GM19238 (cell line): ENCODE measurements around the gene GPR3.
A peak's percentile ranks its signal among the peaks of the same experiment; 100 is the strongest.
"Not testable (repeated sequence)": the region's sequence is repeated elsewhere in the genome, so short reads cannot be mapped to it uniquely, and the experiment has no call there.

Source experiments
- DNase-seq: peaks from one replicate; pipeline ENCODE4 v3.0.0; 2011; ENCODE audit warnings: low spot score; ENCODE audit not compliant: insufficient read length

GPR3 gene

DNA sequence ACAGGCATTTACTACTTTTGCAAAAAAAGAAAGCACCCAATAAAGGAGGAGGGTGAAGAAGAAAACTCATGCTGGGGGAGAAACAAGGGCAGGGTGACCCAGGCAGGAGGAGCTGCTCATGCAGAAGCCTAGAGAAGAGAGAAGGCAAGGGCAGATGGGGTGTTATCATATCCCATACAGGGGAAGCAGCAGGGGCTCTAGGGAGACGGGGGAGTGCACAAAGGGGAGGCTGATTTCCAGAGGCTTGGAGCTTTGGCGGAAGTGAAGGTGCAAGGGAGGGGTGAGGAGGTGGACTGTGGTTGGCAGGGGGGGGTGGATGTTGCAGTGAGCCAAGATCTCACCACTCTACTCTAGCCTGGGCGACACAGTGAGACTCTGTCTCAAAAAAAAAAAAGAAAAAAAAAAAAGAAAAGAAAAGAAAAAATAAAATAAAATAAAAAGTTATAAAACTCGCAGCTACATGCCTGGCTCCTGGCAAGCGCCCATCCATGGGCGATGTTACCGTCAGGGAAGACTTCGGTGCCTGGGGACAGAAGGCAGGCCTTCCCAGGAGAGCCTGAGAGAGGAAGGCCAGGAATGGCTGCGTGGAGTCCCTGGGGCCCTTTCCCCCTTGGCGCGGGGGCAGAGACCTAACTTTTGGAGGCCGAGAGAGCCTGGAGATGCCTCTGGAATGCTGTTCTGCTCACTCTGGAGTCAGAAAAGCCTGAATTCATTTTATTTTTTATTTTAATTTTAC lies 14.5 kb upstream of the GPR3 start:
- no peak for DNase-seq

DNA sequence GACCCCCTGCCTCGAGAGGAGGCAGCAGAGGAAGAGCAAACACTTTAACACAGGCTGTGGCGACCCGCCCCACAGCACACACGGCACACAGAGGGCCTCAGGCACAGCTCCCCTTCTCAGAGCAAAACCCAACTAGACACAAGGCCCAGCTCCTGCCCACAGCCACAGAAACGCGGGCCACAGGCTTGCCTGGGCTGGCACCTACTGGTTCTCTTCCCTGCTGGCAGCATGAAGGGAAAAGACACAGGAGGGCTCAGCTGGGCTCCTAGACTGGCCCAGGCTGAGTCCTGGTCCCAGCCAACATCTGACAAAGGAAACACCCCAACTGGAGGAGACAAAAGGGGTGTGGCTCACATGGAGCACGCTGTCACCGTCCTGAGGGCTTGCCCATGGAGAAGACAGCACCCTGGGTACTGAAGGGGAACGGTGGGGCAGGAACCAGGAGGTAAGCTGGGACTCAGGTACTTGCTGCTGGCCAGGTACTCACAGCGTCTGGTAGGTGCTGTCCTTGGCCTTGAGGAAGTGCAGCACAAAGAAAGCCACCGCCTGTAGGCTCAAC lies 12.8 kb upstream of the GPR3 start:
- no peak for DNase-seq

DNA sequence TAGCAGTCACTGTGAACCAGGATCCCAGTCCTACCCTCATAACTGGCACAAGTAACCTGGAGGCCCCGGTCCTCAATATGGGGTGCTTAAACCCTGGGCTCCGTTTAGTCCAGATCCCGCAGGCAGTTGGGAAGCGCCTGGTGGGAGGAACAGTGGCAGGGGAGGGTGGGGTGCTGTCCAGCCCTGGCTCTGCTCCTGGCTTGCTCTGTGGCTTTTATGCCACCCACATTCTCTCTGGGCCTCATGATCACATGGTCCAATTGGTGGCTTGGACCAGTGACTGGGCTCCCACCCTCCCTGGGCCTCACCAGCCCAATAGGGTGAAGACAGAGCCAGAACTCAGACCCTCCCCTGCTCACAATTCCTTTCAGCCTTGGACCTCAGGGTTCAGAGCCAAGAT lies 12.2 kb upstream of the GPR3 start:
- DNase-seq, result no peak

DNA sequence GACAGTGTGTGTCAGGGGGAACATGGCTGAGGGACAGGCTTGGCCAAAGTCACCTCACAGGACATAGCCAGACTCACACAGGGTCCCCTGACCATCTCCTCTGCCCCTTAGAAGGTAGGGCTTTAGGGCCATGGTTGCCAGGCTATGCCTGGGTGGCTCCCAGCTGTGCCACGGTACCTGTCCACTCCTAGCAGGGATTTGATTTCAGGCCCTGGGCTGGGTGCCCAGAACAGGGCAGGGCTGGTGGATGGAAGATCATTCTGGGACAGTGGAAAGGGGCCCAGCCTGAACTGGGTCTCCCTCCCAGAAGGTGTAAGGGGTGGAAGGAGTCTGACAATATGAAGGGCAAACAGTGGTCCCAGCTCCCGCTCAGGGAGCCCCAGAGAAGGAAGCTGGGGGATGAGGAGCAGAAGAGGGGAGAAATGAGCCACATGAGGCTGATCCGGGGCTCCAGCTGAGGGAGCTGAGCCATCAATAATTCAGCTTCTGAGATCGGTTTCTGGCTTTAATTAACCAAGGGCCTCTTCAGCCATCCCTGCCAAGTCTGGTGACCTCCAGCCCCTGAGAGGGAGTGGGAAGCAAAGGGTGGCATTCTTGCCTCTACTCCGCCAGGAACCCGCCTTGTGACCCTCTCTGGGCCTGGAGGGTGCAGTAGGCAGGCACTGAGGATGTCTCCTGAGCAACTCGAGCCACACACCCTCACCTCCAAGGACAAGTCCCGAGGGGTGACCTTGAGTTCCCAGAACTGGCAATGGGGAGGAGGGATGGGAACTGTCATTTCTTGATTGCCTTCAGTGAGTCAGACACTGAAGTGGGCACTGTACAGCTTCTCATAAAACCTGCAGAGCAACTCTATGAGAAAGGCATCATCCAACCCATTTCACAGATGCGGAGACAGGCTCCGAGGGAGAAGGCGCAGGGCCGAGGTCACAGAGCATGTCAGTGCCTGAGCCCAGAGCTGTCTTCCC lies 11.4 kb upstream of the GPR3 start:
- DNase-seq, result no peak

DNA sequence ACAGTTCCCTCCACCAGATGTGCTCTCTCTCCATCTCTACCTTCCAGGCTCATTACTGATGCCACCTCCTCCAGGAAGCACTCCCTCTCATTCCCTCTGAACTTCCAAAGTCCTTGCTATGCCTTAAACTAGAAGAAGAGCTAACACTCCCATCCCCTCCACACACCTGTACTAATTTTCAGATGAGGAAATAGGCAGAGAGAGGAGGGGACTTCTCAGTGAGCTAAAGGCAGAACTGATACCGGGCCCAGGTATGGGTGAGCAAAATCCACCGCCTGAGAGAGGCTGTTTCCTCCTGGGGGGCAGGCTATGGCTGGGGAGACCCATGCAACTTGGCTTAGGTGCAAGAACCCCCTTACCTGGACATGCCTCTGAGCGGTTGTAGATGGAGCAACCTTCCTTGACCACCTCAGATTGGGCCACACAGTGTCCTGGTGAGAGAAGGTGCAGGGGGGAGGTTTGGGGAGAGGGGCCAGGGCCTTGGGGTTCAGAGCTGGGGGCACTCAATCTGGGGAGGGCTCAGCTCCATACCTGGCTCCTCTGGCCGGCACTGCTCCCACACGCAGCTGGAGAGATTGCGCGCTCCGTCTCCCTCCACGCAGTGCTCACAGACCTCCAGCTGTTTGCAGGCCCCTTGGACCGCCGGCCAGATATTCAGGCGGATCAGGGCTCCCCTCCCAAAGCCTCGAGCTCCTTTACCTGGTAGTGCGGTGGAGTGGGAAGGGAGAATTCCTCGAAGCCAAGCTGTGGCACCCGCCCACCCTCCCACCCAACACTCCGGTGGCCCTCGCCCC lies 10.3 kb upstream of the GPR3 start:
- no peak for DNase-seq

DNA sequence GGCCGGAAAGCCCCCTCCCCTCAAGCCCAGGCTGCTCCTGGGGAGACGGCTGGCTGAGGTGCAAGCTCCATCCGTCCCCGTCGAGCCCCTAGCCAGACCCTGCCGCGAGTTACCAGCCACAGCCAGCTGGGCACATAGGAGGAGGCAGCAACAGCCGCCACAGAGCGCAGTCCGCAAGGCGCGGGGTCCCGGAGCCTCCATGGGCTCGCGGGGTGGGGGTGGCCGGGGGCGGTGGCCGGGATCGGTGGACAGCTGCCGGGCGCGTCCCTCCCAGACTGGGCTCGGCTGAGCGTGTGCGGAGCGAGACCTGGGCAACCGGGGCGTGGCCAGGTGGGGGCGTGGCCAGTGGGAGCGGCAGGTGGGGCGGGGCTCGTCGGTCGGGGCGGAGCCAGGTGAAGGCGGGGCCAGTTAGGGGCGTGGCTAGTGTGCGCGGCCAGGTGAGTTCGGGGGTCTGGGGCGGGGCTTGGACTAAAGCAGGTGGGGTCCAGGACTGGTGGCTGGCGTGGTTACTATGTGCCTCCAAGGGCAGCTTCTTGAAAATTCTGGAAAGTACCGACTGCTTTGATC lies 9.3 kb upstream of the GPR3 start, which contains the start of gene CD164L2:
CD164L2 (minus strand) TSS at position 295 of the 567 bp plus-strand sequence; CDS start at position 201, 94 bp downstream.
- no peak for DNase-seq

DNA sequence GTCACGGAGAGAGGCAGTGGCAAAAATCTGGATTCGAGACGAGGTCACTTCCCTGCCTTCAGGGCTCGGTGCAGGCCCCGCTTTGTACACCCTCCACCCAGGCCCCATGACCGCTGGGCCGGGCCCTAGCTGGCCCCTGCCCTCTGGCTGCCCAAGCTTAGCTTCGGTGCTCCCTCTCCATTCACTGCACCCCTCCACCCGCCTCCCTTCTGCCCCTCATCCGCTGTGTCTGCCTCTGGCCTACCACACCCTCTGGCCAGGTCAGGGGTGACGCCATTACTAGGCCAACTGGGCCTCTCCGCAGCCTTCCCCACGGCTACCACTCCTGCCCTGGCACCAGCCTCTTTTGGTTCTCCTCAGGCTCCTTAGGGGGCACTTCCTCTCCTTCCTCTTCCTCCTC lies 8.8 kb upstream of the GPR3 start:
- no peak for DNase-seq

DNA sequence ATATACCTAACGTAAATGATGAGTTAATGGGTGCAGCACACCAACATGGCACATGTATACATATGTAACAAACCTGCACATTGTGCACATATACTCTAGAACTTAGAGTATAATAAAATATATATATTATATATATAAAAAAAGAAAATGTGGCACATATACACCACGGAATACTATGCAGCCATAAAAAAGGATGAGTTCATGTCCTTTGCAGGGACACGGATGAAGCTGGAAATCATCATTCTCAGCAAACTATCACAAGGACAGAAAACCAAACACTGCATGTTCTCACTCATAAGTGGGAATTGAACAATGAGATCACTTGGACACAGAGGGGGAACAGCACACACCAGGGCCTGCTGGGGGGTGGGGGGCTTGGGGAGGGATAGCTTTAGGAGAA lies 7.6 kb upstream of the GPR3 start:
- DNase-seq, result not testable (repeated sequence)

DNA sequence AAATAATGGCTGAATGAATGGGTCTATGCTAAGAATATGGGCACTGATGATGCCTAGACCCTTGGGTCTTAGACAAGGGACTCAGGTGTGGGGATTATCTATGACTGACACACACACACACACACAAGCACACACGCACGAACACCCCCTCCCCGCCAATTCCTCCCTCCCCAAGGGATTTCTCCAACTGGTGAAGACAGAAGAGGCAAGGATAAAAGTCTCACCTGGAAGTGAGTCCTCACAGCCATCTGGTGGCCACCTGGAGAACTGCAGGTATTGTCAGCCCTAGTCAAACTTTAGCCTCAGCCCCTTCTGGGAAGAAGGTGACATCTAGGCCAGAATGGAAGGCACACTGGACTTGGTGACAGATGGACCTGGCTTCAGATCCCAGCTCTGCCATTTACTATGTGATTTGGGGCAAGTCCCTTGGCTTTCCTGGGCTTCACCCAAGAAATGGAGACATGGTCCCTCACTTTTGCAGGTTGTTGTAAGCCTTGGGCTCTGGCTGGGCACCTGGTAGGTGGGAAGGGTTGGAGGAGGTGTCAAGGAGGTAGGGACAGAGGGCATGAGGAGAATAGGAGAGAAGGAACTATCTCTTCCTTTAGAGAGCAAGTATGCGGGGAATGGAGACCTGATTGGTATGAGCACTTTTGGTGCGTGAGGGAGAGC lies 4.0 kb upstream of the GPR3 start:
- DNase-seq, result peak; percentile 67

DNA sequence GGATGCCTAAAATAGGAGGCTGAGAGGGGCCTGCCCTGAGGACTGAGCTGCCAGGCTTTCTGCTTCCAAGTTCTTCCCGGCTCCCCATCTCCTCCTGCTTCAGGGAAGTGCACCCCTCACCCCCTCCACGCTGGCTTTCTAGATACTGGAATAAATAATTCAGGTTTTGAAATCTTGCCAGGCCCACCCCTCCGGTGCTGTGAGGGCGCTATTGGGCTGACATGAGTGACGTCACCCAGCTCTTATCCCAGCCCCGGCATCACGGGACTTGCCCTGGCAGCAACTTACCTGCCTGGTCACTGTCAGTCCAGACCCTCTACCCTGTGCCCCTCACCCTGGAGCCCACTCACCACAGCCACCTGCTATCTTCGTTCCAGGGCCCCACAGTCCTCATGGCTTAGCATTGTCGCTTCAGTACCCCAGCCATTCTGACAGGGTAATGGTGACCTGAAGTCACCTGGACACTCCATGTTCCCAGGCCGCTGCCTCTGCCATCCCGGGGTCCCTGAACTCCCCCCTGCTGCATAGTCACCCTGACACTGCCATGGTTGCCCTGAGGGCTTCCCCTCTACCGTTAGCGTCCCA lies 819 bp upstream of the GPR3 start:
- no peak for DNase-seq

DNA sequence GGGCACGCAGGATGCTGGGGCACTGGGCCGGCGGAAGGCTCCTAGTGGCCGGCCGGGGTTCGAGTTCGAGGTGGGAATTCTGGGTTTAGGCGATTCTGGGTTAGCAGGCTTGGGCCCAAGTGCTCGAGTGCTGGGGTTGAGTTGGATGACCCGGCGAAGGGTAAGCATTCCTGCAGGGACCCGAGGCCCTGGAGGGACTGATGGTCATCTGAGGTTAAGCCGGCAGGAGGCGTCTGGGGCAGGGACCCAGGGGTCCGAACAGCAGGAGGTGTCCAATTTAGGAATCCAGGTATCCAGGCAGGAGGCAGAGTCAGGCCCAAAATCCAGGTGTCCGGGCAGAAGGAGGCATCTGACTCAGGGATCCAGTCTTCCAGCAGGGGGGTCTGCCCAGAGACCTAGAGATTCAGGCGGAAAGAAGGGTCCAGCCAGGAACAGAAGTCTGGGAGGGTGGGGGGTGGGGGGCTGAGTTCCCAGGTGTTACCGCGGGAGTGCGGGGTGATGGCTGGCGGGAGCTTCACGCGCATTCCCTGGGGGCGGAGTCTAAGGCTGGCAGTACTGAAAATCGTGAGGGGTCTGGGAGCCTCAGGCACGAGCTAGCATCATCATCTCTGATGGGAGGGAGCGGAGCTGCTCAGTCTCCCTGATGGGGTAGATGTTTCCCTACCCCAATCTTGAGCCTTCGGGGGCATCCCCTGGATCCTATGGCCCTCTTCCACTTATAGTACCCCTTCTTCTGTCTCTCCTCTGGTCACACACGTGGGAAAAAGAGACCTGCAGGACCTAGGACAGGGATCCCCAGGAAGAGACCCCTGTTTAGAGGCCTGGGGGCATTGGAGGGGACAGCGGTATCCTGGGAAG lies 585 bp downstream of the GPR3 start:
- no peak for DNase-seq

DNA sequence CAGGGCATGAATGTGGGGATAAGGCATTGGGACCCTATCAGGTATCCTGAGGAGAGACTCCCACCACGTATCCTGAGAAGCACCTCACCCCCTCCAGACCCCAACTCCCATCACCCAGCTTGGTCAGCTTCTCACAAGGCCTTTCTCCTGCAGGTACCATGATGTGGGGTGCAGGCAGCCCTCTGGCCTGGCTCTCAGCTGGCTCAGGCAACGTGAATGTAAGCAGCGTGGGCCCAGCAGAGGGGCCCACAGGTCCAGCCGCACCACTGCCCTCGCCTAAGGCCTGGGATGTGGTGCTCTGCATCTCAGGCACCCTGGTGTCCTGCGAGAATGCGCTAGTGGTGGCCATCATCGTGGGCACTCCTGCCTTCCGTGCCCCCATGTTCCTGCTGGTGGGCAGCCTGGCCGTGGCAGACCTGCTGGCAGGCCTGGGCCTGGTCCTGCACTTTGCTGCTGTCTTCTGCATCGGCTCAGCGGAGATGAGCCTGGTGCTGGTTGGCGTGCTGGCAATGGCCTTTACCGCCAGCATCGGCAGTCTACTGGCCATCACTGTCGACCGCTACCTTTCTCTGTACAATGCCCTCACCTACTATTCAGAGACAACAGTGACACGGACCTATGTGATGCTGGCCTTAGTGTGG lies 1.3 kb downstream of the GPR3 start:
- DNase-seq, result no peak

DNA sequence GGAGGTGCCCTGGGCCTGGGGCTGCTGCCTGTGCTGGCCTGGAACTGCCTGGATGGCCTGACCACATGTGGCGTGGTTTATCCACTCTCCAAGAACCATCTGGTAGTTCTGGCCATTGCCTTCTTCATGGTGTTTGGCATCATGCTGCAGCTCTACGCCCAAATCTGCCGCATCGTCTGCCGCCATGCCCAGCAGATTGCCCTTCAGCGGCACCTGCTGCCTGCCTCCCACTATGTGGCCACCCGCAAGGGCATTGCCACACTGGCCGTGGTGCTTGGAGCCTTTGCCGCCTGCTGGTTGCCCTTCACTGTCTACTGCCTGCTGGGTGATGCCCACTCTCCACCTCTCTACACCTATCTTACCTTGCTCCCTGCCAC lies 1.8 kb downstream of the GPR3 start:
- DNase-seq, result no peak

DNA sequence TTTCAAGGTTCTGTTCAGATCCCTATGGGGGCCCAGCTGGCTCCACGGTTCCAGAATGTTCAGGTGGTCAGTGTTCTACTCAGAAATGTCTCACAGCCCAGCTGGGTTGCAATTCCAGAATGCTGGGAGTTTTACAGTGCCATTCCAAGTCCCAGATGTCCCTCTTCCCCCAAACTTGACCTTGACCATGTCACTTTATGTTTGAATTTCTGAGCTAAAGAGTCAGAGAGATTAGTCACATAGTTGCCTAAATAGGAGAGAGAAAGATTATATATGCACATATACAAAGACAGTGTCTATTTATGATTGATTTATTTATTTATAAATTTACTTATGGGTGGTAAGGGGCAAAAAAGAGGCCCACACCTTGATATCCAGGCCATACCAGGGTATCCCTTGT lies 2.5 kb downstream of the GPR3 start:
- DNase-seq, result no peak

DNA sequence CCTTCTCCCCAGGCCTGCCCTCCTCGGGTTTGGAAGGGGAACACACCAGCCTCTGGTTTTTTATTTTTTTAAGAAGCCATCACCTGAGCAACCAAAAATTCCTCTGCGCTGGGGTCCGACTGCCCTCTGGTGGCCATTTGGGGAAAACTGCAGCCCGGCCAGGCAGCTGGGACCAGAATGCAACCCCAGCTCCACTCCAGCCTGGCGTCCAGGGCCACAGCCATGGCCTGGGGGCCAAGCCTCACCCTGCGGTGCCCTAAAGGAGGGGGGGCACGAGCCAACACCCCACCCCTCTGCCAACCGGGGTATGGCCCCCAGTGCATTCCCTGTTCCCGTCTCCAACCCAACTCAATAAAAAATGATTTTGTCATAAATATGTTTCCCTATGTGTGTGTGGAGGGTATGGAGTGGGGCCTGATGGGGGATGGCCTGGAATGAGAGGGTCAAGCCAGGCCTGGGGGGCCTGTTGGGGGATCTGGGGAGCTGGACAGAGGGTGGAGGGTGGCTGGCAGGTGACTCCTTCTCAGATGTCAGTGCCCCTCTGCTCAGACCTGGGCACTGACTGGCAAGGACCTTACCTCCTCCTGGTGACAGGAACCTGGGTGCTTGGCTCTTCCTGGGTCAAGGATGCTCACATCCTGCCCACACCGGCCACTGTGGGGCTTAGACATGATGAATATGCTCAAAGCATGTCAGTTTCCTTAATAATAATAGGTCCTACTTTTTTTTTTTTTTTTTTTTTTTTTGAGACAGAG lies 3.2 kb downstream of the GPR3 start:
- DNase-seq, result peak; percentile 83

DNA sequence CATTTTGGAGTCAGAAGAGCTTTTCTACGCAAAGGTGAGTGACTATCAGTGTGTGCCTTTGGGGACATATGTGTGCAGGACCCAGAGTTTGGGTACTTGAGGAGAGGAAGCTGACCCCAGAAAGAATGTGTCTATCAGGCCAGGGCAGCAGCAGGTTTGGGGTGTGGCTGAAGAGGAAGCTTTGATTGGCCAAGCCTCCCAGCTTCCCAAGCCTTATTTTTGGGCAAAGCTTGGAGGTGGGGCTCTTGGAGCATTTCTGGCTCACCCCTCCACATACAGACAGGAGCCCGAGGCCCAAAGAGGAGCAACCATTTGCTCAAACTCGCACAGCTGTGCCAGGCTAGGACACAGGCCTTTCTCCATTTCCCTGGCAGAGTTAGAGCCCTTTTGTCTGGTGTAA lies 4.7 kb downstream of the GPR3 start:
- no peak for DNase-seq

DNA sequence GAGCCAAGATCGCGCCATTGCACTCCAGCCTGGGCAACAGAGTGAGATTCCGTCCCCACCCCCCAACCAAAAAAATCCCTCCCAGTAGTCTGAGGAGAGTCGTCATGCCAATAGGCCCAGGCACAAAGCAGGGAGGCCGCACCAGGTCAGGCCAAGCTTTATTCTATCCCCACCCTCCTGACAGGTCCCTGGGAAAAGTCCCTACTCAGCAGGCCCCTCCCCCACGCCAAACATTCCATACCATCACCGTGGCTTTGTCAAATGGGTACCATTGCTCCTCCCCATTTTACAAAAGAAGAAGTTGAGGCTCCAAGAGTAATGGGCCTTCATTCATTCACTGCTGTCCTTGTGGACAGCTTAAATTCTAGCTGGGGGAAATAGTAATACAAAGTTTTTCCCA lies 5.3 kb downstream of the GPR3 start:
- no peak for DNase-seq
